GM21737 (cell line): ENCODE data around the gene TRMT112.

Source experiments
- ATAC-seq: cut with Tn5 transposase; IDR thresholded peaks from one replicate; pipeline ENCODE4 v1.9.1; 2021; ENCODE audit warnings: mild to moderate bottlenecking, moderate library complexity; ENCODE audit not compliant: unreplicated experiment

The TRMT112 gene

GRCh38 chr11:64281957-64282770 lies 35.2 kb downstream of the TRMT112 start:
- no peak for ATAC-seq

DNA sequence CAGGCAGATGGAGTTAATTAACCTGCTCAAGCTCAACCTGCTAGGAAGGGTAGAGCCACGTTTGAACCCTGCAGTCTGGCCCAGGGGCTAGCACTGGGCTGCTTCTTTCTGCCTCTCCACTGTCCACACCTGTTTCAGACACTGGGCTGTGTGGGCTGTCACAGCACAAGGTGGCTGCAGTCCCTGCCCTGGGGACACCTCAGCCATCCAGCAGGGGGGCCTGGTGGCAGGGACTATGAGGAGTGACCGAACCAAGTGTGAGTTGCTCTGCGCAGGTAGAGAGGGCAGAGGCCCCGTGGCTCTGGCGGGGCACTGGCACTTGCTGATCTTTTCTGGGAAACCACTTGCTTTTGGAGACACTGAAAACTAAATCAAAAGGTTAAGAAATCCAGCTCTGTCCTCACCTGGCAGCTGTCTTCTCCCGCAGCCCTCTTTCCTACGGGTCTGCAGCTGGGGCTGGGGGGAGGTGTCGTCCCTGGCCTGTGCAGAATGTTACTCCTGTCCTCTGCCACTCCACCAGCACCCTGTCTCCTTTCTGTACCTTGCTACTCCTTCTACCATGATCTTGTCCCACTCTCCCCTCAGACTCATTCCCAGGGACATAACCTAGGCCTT lies 38.7 kb downstream of the TRMT112 start:
- no peak for ATAC-seq

DNA sequence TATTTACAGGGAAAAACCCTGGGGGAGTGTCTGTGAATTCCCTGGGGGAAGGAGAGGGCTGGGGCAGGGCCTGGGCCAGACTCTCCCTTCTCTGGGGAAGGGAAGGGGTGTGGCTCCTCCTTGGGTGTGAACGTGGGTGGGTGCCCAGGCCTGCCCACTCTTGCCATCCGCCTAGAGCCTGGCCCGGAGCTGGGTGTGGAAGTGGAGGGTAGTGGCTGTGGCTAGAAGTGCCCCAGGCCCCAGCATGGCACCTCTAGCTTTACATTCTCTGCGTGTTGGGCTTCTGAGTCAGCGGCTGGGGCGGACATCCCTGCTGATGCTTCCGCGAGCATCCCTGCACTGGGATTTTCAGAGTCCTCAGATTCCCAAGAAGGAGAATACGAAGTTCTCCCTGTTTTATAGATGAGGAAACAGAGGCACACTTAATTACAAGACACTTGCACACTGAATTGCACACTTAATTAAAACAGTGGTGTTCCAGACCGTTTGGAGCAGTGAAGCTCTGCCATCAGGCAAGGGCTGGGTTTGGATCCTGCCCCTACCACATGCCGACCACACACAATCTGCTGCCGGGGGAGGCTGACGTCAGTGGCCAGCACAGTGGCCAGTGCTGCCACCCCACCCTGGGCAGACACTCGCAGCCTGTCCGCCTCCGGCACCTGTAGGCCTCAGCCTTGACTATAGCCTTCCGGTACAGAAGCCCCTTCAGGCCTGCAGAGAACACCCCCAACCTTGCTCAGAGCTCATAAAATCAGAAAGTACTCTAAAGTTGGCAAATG lies 40.5 kb downstream of the TRMT112 start:
- ATAC-seq, result no peak

GRCh38 chr11:64275841-64276240 lies 41.5 kb downstream of the TRMT112 start:
- ATAC-seq, result no peak

- ATAC-seq, result no peak
Measured at GRCh38 chr11:64275031-64275800, 42.1 kb downstream of the TRMT112 start.

GRCh38 chr11:64269540-64270220 lies 47.7 kb downstream of the TRMT112 start:
- peak; percentile 57 for ATAC-seq

GRCh38 chr11:64268893-64269539 lies 48.3 kb downstream of the TRMT112 start:
- peak; percentile 17 for ATAC-seq

DNA sequence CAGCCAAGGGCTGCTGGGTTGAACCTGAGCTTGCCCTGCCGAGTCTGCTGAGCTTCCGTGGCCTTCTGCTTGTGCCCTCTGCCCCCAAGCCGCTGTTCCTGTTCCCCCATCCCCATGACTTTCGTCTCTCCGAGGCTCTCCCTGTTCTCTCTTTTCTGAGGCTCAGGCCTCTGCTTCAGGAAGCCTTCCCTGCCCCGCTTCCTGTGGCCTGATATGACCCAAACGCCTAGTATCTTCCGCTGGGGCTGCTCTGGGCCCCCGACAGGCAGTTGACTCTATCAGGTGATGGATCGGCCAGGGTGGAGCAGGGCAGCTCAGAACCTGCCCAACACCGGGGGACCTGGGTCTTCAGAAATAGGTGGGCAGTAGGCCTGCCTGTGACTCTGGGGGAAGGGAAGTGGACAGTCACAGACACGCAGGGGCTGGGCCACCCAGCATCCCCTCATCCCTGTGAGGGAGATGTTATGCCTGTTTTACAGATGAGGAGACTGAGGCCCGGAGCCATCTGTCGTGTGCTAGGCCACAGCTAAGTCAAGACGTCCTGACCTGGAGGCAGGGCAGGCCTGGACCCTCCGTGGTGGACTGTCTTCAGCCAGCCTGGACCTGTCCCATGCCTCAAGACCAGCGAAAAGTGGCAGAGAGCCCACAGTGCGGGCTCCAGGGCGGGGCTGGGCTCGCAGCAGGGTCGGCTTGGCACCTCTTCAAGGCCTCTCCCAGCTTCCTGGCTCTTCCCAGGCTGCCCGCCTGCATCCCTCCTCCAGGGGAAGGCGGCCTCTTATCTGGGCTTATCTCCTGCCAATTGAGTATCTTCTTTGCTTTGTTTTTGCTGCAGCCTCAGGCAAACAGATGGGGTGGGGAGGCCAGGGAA lies 49.1 kb downstream of the TRMT112 start:
- ATAC-seq, result no peak

- ATAC-seq, result no peak
Measured at GRCh38 chr11:64267207-64267945, 50.0 kb downstream of the TRMT112 start.
